Mammary epithelial cell (primary cell): ENCODE results near the gene TRIM32.

Experiments
- CTCF ChIP-seq, 2 donors: IDR thresholded peaks in 1 of 2; conservative IDR thresholded peaks in 1 of 2; 2 replicates each; pipeline ENCODE4 v1.5.1; 2011 to 2012; ENCODE audit warnings: inconsistent platforms in 2 of 2, low read length in 2 of 2, mild to moderate bottlenecking in 2 of 2, control low read depth in 1 of 2, low read depth in 1 of 2; ENCODE audit not compliant: insufficient read depth in 1 of 2; ENCODE audit errors: extremely low read depth in 1 of 2
- EZH2 ChIP-seq: IDR thresholded peaks from 2 replicates; pipeline ENCODE4 v1.6.1; 2012; ENCODE audit warnings: low read length, inconsistent platforms, borderline replicate concordance

- TF ChIP-seq CTCF (conservative IDR thresholded peaks at IDR 0.05 in 1 of 2, IDR thresholded peaks at IDR 0.05 in 1 of 2; ENCODE audit: extremely low read depth in 1 of 2, insufficient read depth in 1 of 2, low read depth in 1 of 2, low read length in 2 of 2) (no peak), EZH2 (no peak)
Measured at GRCh38 chr9:116700279-116700678, 13.2 kb downstream of the TRIM32 start.
